Activated CD8-positive, alpha-beta memory T cell treated with anti-CD3 and anti-CD28 coated beads, Interleukin-2, amount 50 U/mL, for 1 hour (primary cell): ENCODE data around the gene H19.

ENCODE experiments used
- DNase-seq: peaks from one replicate; pipeline ENCODE4 v3.0.0-alpha.2; 2020; ENCODE audit errors: extremely low read depth

H19 gene

DNA sequence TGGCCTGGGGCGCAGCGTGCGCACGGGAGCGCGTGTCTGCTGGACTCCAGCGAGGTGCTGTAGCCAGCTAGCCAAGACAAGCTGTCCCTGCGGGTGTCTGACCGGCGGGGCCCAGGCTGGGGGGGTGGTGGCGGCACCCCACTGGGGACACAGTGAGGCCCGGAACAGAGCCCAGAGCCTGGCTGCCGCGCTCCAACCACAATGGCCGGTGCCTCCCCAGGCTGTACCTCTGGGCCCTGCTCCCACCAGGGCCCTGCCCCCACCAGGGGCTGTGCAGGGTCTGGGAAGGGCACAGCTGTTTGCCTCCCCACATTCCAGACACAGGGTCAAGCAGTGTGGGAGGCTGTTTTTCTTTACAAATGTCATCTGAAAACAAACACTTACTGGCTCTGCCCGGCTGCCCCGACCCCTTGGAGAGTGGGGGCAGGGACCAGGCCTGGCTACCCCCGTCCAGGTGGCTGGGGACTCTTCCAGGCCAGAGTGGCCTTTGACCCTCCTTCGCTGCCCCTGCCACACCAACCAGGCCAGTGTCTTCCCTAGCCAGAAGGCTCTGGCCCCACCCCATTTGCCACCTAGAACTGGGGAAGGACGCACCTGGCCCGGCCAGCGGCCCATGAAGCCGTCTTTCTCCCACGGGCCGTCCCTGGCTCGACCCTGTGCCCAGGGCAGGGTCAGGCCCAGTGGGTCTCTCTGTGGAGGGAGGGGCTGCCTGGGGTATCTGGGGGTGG is 14.6 kb downstream of the H19 start:
- DNase-seq, result no peak

DNA sequence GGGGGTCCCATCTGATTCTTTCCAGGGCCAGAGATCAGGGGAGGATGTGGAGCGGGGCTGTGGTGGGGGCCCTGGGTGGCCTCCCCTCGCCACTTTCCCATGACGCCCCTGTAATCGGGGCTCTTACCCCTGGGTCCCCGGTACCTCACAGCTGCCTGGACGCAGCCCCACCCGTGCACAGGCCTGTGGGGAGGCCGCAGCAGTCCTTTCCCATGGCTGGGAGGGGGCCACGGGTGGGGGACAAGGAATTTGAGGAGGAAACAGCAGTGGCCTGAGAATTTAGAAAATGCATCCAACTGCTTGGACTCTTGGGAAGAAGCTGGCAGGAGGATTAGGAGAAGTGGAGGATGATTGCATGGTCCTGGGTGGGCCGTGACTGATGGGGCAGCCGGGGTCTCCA is 18.0 kb downstream of the H19 start:
- DNase-seq, result no peak

DNA sequence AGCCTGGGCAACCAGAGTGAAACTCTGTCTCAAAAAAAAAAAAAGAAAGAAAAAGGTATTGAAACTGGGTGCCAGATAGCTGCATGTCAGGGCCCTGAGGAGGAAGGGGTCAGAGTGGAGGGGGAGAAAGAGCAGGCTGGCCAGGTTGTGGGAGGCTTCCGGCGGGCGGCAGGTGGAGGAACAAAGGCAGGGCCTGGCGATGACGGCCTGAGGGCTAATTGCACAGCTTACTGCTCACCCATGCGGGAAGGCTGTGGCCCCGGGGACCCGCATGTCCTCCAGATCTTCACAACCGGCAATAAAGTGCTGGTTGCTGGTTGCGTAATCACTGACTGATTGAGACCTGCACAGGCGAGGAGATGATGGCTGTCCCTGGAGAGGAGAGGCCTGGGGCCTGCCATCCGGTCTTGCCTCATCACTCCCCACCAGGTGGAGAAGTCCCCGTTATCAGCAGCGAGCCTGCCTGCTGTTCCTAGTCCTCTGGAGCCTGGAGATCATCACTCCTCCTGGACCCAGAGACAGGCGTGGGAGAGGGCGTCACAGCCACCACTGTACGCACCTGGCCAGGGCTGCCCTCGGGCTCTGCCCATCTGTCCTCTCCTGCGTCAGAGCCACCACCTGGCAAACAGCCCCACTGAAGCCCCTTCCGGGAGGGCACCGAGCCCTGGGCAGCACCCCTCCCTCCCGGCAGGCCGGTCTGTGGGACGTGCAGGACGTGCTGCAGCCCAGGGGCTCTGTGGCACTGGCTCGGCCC is 18.7 kb downstream of the H19 start:
- DNase-seq, result no peak

DNA sequence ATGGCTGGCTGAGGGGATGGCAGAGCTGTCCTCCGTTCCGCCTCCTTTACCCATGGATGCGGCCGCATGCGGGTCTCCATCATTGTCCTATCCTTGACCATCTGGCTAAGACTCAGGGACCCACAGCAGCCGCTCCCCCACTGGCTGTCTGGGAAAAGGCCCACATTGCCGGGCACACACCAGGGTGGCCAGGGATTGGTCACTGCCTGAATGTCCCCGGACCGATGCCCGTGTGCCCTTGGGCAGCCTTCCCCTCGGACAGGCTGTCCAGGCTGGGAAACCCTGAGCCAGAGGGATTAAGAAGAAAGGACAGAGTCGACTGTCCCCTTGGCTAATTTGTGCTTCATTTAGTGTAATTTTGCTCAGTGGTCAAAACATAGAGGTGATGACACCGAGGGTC is 22.5 kb downstream of the H19 start:
- no peak for DNase-seq

DNA sequence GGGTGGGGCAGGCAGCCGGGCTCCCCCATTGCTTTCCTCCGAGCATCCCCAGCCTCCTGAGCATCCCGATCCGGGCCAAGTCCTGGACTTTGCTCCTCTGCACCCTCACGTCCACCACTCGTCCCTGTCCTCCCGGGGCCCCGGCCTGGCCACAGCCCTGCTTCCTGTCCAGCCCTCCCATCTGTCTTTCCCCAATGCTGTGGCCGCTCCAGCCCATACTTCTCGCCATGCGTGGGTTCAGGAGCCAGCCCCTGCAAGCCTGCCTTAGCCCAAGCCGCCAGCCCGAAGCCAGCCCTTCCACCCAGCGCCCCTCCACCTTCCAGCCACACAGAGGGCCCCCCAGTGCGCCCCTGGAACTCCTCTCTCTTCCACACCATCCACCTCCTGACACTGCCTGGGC is 26.7 kb downstream of the H19 start:
- no peak for DNase-seq

DNA sequence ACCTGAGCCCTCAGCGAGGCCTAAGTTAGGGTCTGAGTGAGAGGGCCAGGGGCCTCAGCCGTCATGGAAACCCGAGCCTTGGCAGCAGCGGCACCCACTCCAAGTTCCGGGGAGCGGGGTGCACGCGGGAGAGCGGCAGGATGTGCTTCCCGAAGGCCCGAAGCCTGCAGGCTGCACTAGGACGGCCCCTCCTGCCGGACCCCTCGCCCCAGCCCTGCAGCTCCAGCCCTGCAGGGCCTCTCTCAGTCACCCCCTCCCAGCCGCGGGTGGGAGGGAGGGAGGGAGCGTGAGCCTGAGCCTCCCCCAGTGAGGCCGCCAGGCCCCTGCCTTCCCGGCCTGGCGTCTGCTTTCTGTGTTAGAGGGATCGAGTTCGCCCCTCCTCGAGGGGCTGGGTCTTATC is 27.9 kb downstream of the H19 start:
- DNase-seq, result no peak

DNA sequence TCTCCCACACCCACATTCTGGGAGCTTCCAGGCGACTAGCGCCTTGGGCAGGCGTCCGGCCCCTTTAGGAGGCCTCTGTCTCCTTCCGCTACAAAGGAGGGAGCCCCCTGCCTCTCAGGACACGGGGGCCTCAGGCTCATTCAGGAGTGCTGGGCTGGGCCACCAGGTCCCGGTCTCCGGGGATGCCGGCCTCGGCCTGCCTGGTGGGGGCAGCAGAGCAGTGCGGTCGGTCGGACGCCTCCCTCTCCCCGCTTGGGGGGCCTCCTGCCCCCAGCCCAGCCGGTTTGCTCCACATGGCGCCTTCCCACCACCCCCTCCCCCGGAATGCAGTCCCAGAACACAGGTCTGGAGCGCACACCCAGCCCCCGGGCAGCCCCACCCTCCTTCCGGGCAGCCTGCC is 28.6 kb downstream of the H19 start:
- DNase-seq, result no peak

DNA sequence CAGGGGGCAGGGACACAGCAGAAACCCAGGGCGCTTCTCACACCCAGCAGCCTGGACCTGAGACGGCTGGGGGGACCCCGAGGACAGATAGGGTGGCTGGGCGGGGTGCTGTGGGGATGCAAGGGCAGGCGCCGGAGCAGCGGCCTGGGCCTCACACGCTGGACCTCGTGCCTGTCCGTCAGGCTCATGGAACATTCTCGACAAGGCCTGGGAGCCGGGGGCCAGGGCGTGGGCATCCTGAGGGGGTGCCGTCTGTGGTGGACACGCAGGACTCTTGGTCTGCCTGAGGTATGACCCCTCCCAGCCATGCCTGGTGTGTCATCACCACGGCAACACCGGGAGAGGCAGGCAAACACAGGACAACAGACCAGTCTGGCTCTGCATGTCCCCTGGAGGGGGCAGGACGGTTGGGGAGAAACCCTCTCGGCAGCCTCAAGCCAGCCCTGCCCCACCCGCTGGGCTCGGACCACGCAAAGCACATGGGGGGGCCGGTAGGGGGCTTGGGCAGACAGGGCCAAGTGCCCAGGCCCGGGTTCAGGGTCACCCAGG is 29.1 kb downstream of the H19 start:
- DNase-seq, result no peak

DNA sequence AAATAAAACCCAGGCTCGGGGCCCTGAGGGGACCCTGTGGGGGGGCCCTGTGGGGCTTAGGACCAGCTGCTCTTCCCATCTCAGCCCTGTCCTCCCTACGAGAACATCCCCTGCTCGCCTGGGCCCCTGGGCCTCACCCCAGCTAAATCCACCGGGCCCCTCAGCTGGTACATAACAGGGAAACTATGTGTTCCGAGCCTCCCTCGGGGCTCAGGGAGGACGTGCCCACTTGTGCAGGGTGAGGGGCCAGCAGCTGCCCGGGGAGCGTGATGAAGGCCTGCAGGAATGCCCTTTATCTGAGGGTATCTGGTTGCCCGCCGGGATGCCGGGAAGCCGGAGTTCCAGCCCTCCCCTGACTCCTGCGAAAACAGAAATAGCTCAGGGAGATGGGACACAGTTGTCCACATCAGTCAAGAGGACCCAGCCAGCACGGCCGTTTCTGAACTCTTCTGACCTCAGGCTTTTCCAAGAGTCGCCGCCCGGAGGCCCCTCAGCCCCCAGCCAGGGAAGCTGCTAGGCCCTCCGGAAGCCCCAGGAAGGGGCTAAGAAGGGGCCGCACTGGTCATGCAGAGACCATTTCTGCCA is 29.9 kb downstream of the H19 start:
- DNase-seq, result no peak

DNA sequence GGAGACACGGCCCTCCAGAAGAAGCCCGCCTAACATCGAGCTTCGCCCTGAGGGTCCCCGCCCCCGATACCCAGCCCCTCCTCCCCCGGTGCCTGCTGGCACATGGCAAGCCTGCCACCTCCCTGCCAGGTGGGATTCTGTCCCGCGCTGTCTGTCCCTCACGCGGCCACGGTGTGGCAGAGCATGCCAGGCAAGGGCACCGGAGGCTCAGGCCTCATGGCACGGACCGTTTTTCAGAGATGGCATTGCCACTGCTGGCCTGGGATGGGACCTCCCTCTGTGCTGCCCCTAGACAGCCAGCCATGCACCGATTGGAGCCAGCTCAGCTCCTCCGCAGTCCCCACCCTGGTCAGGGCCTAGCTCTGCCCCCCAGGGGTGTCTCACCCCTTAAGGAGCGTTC is 31.1 kb downstream of the H19 start:
- DNase-seq, result no peak

DNA sequence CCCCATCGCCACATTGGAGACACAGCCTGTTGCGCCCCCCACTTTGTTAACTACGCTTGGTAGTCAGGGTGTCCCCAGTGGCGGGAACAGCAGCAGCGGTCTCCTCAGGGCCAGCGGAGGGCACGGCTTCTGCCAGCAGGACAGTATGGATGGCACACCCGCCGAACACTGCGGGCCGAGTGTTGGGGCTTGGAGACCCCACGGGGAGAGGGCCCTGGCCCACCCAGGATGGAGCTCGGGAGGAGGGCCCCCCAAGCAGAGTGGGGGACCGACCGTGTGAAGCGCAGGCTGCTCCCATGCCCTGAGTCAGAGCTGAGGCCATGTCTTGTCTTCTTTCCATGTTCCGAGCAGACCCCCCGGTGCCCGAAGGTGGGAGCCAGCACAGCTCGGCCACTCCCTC is 32.7 kb downstream of the H19 start:
- no peak for DNase-seq

DNA sequence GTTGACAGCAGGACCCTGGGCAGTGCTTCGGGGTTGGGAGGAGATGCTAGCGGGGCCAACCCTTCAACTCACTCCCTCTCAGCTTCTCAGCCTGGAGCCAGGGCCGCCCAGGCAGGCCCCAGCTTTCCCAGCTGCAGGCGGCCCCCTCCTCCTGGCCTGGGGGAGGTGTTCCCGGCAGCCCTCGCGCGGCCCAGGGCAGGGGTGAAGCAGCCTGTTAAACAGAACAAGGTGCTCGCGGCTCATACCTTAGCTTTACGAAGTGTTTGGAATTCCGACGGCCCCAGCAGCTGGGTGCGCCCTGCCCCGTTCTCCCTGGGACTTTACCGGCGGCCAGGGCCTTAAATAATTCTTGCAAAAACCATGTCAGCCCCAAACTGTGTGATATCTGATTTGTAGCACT is 33.3 kb downstream of the H19 start:
- DNase-seq, result no peak

DNA sequence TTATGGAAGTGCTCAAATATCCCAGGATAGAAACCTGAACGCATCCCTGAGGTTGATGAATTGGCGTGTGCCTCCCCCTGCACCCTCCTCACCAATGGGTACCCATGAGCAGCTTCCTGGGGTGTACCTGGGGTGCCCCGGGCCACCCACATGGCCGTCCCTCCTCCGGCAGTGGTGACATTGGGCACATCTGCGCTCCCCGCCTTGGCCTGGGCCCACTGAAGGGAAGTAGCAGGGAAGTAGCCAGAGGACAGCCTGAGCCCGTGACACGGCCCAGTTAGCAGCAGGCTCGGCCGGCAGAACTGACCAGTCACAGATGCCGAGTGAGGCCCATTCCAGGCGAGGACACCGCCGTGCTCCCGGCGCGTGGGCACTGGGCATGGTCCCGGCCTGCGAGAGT is 33.8 kb downstream of the H19 start:
- DNase-seq, result no peak

DNA sequence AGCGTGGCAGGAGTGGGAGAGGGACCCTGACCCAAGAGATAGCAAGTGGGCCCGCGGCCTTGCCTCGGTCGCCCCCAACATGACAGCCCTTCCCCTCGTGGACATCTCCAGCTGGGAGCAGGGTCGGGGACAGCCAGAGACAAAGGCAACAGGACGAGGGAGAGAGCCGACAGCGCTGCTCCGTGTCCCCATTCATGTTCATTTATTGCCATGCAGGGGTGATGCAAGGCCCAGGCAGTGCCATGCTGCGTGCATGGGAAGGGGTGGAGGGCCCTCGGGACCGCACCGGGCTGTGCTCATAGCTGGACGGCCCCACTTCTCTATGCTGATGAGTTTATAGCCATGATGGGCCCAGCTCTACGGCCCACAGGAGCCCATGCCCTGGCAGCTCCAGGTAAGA is 37.9 kb downstream of the H19 start:
- no peak for DNase-seq

DNA sequence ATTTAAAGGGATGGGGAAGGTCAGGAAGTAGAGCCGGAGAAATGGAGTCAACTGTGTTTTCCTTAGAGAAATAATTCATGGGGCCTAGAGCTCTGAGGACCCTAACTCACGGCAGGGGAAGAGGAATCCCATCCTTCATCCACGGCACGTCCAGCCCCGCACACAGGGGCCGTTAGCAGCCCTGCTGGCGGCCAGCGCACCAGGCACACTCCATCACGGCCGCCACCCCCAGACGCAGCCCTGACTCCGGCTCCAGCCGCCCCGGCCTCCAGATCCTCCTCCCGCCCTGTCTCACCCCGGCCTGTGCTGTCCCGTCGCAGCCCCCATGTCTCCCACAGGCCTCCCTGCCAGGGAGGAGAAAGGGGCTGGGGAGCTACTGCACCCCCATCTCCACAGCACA is 39.3 kb downstream of the H19 start:
- no peak for DNase-seq

DNA sequence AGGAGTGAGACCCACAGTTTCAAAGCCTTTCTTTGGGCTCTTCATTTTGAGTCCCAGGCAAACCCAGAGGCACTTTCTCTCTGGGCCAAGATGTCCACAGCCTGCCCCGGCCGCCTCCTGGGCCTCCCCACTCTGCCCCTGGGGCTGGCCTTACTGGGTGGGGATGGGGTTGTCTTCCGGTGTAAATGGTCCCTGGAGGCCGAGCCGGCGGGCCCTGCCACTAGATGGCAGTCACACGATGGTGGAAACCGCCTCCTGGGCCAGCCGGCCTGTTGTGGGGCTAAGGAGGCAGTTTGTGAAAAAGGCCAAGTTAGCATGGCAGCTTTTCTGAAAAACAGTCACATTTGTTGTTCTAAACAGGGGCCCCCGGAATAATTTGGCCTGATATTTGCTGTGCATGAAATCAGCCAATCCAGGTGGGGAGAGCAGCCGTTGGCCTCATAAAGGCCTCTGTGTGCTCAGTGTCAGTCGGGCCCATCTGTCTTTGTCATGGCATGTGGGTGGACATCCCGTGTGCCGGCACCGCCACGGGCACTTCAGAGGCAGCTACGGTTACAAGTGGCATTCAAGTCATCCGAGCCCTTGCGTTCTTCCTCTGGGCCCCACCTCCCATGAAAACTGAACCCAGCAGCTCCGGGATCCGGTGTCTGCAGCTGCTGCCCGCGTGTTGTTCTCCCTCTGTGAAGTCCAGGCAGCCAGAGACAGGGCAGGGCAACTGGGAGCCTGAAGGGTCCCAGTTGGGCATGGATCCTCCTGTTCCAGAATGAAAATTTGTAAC is 44.0 kb downstream of the H19 start:
- DNase-seq, result no peak

DNA sequence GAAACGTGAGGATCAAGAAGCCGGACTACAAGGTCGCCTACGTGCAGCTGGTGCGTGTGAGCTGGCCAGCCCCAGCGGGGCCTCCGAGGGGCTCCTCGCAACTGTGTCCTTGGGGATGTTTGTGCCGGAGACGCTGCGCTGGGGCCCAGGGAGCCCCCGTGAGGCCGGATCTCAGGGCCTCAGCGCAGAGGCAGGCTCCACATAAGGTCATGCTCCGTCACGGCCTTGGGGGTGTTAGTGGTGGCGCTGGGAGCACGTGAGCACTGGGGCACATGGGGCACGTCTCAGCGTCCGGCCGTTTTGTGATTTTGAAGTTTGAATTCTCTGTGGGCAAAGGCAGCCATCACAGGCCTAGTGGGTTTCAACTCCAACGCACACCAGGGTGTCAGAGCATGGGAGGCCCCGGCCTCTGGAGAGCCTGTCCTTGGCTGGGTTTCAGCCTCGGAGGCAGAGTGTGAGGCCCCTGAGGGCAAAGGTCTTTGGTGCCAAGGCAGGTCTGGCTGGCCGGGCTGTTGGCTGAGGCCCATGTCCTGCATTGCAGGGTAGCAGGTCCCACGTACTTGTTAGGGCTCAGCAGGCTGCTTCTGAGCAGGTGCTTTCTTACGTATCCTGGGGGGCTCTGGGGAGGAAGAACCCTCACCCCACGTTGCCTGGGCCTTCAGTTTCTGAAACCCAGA is 44.7 kb downstream of the H19 start:
- DNase-seq, result no peak

DNA sequence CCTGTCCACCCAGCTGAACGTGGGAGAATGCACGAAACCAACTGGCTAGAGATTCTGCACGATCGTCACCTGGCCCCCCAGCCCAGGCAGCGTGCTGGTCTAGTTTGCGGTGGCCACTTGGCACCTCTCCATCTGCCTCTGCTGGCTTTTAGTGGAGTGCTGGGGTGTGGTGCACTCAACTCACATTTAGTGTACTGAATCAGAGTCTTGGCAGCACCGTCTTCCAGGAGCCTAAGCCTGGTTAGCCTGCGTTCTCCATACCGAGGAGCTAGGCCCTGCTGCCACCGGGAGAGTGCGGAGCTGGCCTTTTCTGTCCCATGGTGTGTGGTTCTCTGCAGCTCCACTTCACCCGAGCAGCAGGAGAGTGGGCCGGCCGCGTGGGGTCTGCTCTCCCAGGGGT is 47.7 kb downstream of the H19 start:
- DNase-seq, result no peak

DNA sequence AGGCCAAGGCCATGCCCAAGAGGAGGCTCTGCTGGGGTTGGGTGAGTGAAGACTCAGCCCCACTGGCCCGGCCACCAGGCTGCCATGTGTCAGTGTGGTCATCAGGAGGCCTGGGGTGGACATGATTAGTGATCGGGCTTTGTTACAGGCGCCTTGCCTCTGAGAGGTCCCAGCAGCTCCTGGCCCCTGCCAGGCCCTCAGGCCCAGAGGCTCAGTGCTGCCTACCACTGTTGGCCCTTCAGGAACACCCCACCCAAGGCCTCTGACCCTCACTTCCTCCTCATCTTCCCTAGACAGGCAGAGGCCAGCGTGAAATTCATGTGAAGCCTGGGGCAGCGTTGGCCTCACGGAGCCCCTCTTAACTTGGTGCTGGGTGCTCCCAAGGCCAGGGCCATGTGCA is 48.3 kb downstream of the H19 start:
- no peak for DNase-seq

DNA sequence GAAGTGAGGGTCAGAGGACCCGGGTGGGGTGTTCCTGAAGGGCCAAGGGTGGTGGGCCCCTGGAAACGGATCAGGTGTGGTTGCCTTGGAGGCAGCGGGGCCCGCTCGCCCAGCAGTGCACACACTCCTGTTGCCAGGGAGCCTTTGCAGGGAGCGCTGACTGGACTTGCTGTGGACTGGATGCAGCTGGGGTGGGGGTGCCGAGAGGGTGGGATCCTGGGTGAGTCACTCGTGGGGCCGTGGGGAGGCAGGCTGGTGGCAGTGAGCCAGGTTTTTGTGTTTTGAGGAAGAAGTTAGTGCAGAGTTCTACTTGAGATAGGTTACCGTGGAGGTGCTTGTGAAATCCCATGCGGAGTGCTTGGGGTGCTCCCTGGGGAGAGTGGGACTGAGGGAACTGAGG is 49.3 kb downstream of the H19 start:
- DNase-seq, result no peak

DNA sequence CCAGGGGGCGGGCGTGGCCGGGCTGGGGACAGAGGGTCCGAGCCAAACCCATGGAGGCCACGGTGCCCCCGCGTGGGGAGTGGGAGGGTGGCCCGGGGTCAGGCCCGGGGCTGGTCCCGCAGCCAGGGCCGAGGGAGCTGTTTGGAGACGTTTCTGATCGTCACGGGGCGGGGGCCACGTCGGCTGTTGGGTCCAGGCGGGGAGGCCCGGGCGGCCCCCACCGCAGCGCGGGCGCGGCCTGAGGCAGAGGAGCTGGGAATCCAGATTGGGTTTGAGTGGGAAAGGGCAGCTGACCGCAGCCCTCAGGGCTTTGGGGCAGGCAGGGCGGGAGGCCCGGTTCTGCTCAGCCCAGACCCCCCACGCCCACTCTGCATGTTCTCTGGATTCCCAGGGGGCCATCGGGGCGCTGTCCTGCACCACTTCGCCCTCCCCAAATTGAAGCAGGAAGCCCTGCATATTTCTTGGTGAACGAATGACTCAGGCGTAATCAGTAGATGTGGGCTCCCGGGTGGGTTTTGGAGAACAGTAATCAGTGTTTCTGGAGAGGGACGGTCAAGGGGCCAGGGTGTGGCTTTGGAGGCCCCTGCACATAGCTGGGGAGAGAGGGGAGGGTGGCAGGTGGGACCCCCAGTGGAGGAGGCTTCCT is 49.9 kb downstream of the H19 start:
- DNase-seq, result no peak
